NCI-H748 treated with DMSO at 0.1 percent for 48 hours (cell line): Measurements from ENCODE around the gene RTP5.

Source experiments
- DNase-seq: peaks from one replicate; lab custom pipeline; 2025; lab: John Stamatoyannopoulos, UW

The RTP5 gene

GRCh38 chr2:241887806-241888522 is 18.4 kb downstream of the RTP5 start:
- no peak for DNase-seq

GRCh38 chr2:241888641-241889040 is 19.1 kb downstream of the RTP5 start:
- DNase-seq = no peak

- no peak for DNase-seq
Measured at GRCh38 chr2:241890524-241891235, 21.2 kb downstream of the RTP5 start.

GRCh38 chr2:241891315-241891987 is 21.9 kb downstream of the RTP5 start:
- no peak for DNase-seq

- DNase-seq = no peak
Measured at GRCh38 chr2:241891988-241892298, 22.4 kb downstream of the RTP5 start.

- no peak for DNase-seq
Measured at GRCh38 chr2:241892299-241893137, 23.0 kb downstream of the RTP5 start.

GRCh38 chr2:241893265-241893664 is 23.7 kb downstream of the RTP5 start:
- DNase-seq = no peak

GRCh38 chr2:241894056-241894641 is 24.6 kb downstream of the RTP5 start:
- no peak for DNase-seq

- DNase-seq = no peak
Measured at GRCh38 chr2:241894681-241895426, 25.3 kb downstream of the RTP5 start.

GRCh38 chr2:241895427-241895711 is 25.8 kb downstream of the RTP5 start:
- DNase-seq = no peak

GRCh38 chr2:241895712-241896641 is 26.4 kb downstream of the RTP5 start:
- DNase-seq = no peak

GRCh38 chr2:241896746-241897201 is 27.2 kb downstream of the RTP5 start:
- no peak for DNase-seq

GRCh38 chr2:241897231-241897916 is 27.8 kb downstream of the RTP5 start:
- DNase-seq = no peak

GRCh38 chr2:241898463-241899270 is 29.1 kb downstream of the RTP5 start:
- DNase-seq = no peak

GRCh38 chr2:241900251-241901017 is 30.9 kb downstream of the RTP5 start:
- DNase-seq = no peak

GRCh38 chr2:241901018-241901380 is 31.5 kb downstream of the RTP5 start:
- no peak for DNase-seq

- no peak for DNase-seq
Measured at GRCh38 chr2:241901500-241902351, 32.2 kb downstream of the RTP5 start.
